Measurements from ENCODE around the gene RAB14. TPM values are rescaled to one million over a fixed set of nuclear protein-coding genes. Genes with fewer than 3 reads are reported as not detected.

Gene RAB14
- total and polyA plus RNA-seq, 8 donors = 16.8 to 60.4 (median 34.0) TPM

- no peak for DNase-seq
- WGBS, 5 donors = 81 to 93% (median 88%) methylated on average over 2 of the region's 2 CpGs
- TF ChIP-seq POLR2AphosphoS5 (IDR thresholded peaks at IDR 0.05) = no peak
- no peak for TF ChIP-seq POLR2A (IDR thresholded peaks at IDR 0.05)
- no peak for TF ChIP-seq EP300 (IDR thresholded peaks at IDR 0.05)
- TF ChIP-seq, protein P1, sequence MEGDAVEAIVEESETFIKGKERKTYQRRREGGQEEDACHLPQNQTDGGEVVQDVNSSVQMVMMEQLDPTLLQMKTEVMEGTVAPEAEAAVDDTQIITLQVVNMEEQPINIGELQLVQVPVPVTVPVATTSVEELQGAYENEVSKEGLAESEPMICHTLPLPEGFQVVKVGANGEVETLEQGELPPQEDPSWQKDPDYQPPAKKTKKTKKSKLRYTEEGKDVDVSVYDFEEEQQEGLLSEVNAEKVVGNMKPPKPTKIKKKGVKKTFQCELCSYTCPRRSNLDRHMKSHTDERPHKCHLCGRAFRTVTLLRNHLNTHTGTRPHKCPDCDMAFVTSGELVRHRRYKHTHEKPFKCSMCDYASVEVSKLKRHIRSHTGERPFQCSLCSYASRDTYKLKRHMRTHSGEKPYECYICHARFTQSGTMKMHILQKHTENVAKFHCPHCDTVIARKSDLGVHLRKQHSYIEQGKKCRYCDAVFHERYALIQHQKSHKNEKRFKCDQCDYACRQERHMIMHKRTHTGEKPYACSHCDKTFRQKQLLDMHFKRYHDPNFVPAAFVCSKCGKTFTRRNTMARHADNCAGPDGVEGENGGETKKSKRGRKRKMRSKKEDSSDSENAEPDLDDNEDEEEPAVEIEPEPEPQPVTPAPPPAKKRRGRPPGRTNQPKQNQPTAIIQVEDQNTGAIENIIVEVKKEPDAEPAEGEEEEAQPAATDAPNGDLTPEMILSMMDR (IDR thresholded peaks at IDR 0.05) = no peak
- intact Hi-C loops (cut with DNase I; ENCODE audit: low total_unique reads) = no loop called here
- Histone ChIP-seq H3K27me3 (no peaks in the 10 kb centered on the region), H3K27ac (no peak overlapping the region), H3K4me3 (no peak overlapping the region), H3K9me3 (no peaks in the 10 kb centered on the region), H3K4me1 (peaks cover 24 to 100% (median 67%) of the 10 kb centered on the region in 4 donors), H3K36me3 (peaks cover 0 to 4% (median 2%) of the 10 kb centered on the region in 4 donors)
Observed at GRCh38 chr9:121191235-121191634, 10.4 kb downstream of the RAB14 start.

GRCh38 chr9:121189660-121190059 lies 12.0 kb downstream of the RAB14 start:
- H3K4me3 ChIP-seq = no peak overlapping the region
- 88 to 93% (median 92%) methylated on average over 3 of the region's 3 CpGs for WGBS, 5 donors
- no peak for TF ChIP-seq POLR2A (IDR thresholded peaks at IDR 0.05)
- TF ChIP-seq, protein P1 (IDR thresholded peaks at IDR 0.05) = no peak
- no peak for TF ChIP-seq EP300 (IDR thresholded peaks at IDR 0.05)
- TF ChIP-seq POLR2AphosphoS5 (IDR thresholded peaks at IDR 0.05) = no peak
- peaks cover 30 to 100% (median 66%) of the 10 kb centered on the region in 4 donors for H3K4me1 ChIP-seq
- no peak overlapping the region for H3K27ac ChIP-seq
- DNase-seq = no peak
- intact Hi-C loops (cut with DNase I; ENCODE audit: low total_unique reads) = no loop called here
- no peaks in the 10 kb centered on the region for H3K9me3 ChIP-seq
- H3K36me3 ChIP-seq = peaks cover 0 to 13% (median 8%) of the 10 kb centered on the region in 4 donors
- no peaks in the 10 kb centered on the region for H3K27me3 ChIP-seq

- Histone ChIP-seq H3K27ac (no peak overlapping the region), H3K9me3 (no peaks in the 10 kb centered on the region), H3K36me3 (peaks cover 0 to 13% (median 11%) of the 10 kb centered on the region in 4 donors), H3K4me3 (no peak overlapping the region), H3K27me3 (no peaks in the 10 kb centered on the region), H3K4me1 (peaks cover 24 to 100% (median 64%) of the 10 kb centered on the region in 4 donors)
- intact Hi-C loops (cut with DNase I; ENCODE audit: low total_unique reads) = no loop called here
- 89 to 97% (median 93%) methylated on average over 1 of the region's 1 CpG for WGBS, 5 donors
- no peak for TF ChIP-seq POLR2A (IDR thresholded peaks at IDR 0.05)
- no peak for TF ChIP-seq POLR2AphosphoS5 (IDR thresholded peaks at IDR 0.05)
- no peak for TF ChIP-seq EP300 (IDR thresholded peaks at IDR 0.05)
- TF ChIP-seq, protein P1 (IDR thresholded peaks at IDR 0.05) = no peak
- DNase-seq = no peak
Observed at GRCh38 chr9:121189006-121189405, 12.7 kb downstream of the RAB14 start.

DNA sequence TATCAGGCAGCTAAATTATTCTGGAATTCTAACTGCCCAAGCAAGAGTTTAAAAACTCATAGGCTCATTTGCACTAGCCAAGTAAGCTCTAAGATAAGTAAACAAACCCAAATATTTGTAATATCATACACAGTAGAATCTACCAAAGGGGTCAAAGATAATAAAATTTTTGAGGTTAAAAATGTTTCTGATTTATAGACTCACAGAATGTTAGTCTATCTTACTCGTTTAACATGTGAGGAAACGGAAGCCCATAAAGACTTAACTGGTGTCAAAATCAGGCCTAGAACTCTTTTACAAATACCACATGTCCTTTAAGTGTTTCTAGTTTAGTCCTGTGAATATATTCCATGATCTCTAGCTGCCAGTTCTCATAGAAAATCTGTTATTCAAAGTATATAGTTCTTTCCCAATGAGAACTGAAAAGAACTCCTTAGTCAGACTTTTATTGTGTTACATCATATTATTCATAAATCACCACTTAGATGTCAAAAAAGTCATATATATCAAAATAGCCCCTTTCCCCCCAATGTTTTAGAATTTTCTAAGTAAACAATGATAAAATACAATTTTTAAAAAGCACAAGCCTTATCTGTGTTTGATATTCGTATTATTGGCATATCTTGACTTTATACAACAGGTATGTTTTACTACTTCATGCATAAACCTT lies 13.9 kb downstream of the RAB14 start:
- peaks cover 24 to 100% (median 66%) of the 10 kb centered on the region in 4 donors for H3K4me1 ChIP-seq
- H3K4me3 ChIP-seq = no peak overlapping the region
- intact Hi-C loops (cut with DNase I; ENCODE audit: low total_unique reads) = no loop called here

More for the DNA sequence above, 13.9 kb downstream of the RAB14 start:
- peaks cover 0 to 16% (median 12%) of the 10 kb centered on the region in 4 donors for H3K36me3 ChIP-seq
- H3K9me3 ChIP-seq = no peaks in the 10 kb centered on the region
- DNase-seq = no peak
- WGBS, 5 donors = 31 to 45% (median 39%) methylated on average over 3 of the region's 3 CpGs
- TF ChIP-seq, protein P1 (IDR thresholded peaks at IDR 0.05) = no peak
- no peak for TF ChIP-seq POLR2A (IDR thresholded peaks at IDR 0.05)
- TF ChIP-seq POLR2AphosphoS5 (IDR thresholded peaks at IDR 0.05) = no peak
- no peak for TF ChIP-seq EP300 (IDR thresholded peaks at IDR 0.05)
- no peak overlapping the region for H3K27ac ChIP-seq
- no peaks in the 10 kb centered on the region for H3K27me3 ChIP-seq

Measured in stomach (tissue), 9 donors.